Stimulated activated CD8-positive, alpha-beta memory T cell treated with anti-CD3 and anti-CD28 coated beads, Interleukin-7, amount 100 ng/mL, for 24 hours (primary cell): Measurements from ENCODE around the gene OR2A7.
"Not testable (repeated sequence)": the region's sequence is repeated elsewhere in the genome, so short reads cannot be mapped to it uniquely, and the experiment has no call there.

ENCODE experiments used
- DNase-seq: peaks from one replicate; pipeline ENCODE4 v3.0.0-alpha.2; 2020; ENCODE audit warnings: low read depth

Gene OR2A7

DNA sequence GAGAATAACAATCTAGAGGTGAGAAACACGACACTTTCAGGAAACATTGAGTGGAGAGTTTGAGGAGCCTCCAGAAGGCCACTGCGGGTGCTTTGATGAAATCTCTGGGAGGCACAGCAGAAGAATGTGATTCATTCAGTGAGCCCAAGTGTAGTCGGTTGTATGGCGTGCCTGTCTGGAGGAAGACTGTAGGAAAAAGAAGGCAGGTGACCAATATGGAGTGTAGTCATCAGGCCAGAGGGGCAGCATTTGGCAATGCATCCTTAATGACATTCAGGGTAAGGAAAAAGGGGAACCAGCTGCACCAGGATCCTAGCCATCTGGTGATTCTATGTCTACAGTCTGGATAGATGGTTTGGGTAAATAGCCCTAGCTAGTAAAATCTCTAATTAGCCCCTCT, 12.3 kb downstream of the OR2A7 start:
- DNase-seq: not testable (repeated sequence)

- DNase-seq: not testable (repeated sequence)
These were observed 16.8 kb downstream of the OR2A7 start for GRCh38 chr7:144247674-144248330.

DNA sequence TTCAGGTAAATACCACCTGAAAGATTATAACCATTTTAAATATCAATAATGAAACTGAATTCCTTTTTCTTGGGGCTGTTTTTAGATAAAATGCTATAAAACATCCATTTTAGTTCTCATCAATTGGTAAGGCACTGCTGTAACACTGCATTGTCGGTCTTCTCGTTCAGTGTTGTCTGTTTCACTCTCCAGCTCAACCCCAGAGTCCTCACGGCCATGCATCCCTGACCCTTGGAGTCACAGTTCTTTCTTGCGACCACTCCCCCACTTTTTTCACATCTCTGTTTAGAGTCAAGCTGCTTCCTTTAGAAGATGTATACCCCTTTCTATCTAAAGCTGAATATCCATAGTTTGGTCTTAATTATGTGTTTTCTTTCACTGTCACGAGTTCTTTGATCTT, 17.6 kb downstream of the OR2A7 start:
- not testable (repeated sequence) for DNase-seq

GRCh38 chr7:144245372-144245771, 19.2 kb downstream of the OR2A7 start:
- not testable (repeated sequence) for DNase-seq

DNA sequence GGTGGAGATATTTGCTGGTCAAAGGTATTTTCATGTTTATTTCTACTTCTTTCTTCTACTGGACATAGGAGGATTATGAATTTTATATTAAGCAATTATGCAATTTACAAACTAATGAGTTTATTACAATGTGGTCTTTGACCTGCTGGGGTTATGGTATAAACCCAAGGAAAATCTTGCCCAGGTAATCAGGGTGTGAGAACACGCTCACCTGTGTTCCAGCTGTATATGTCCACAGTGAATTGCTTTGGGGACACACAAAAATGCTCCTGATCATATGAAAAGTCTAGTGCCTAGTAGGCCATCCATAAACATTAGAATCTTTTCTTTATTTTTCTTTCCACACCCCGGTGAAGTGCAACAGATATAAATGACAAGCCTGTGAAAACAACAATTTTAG, 25.2 kb downstream of the OR2A7 start, which contains the start of gene OR2A42:
TSS of gene OR2A42 (minus strand) at position 241 of the 400 bp plus-strand sequence. CDS start 6,762 bp downstream, outside the sequence.
- not testable (repeated sequence) for DNase-seq

- not testable (repeated sequence) for DNase-seq
These were observed 26.0 kb downstream of the OR2A7 start for GRCh38 chr7:144238530-144239082.

DNA sequence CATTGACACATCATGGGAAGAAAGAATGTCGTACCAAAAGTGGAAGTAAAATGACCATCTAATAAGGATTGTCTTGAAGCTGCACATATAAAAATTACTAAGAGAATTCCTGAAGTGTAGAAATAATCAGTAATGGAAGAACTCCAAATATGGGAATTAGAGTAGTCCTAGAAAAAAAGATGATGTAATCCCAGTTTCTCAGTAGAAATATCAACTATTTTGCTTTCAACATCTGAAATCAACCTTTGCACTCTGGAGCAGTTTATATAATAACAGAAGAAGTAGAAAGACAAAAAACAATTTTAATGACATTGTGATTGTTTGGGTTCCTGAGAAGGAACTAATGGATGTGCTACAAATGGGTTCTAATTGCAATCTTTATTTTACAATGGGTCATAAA, 31.6 kb downstream of the OR2A7 start:
- DNase-seq: not testable (repeated sequence)

- DNase-seq: not testable (repeated sequence)
These were observed 33.6 kb downstream of the OR2A7 start for GRCh38 chr7:144231027-144231426.

GRCh38 chr7:144228810-144229209, 35.8 kb downstream of the OR2A7 start:
- DNase-seq: not testable (repeated sequence)

DNA sequence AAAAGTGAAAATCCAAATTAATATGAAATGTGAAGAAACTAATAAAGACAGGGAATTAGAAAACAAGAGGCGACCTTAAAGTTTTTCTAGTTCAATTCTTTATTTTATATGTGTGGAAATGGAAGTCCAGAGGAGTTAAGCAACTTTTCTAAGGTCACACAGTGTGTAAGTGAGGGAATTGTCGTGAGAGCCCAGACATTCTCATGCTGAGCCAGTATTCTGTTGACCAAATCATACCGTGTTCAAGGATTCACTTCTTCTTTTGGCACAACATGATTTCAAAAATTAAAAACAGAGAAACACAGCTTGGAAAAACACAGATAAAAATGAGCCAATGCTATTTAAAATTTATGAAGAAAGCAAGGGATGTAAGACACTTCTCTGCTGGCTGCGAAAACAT, 37.7 kb downstream of the OR2A7 start:
- not testable (repeated sequence) for DNase-seq

- DNase-seq: not testable (repeated sequence)
These were observed 40.9 kb downstream of the OR2A7 start for GRCh38 chr7:144223675-144224074.

- not testable (repeated sequence) for DNase-seq
These were observed 44.1 kb downstream of the OR2A7 start for GRCh38 chr7:144220531-144220930.

DNA sequence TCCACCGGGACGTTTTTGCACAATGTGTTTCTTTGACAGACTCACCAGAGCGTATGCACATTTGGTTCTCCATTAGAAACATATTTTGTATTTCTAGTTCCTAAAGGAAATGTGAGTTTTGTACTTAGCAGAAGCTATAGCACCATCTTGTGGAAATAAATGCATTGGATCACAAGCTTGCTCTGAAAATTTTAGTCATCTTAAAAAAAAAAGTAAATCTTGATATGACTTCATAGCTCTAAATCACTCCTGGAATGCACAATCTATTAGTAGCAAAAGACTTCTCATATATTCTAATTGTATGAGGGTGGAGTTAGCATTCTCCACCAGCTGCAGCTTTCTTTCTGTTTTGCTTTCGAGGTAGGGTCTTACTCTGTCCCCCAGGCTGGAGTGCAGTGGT, 45.4 kb downstream of the OR2A7 start:
- DNase-seq: not testable (repeated sequence)

DNA sequence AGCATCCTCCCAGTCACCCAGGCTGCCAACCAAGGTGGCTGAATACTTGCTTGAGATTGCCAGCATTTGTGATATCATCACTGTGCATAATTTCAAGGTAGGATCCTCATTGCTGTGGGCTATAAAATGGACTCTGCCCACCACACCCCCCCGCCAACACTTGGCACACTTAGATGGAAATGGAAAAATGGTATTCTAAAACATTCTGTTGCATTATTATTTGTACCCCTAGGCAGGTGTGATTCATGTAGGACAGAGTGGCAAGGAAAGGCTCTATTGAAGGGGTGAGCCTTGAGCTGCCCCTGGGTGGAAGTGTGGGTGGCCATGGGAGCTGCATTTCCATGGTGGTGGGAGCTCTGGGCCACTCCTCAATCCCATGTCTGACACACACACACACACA, 46.0 kb downstream of the OR2A7 start:
- not testable (repeated sequence) for DNase-seq

DNA sequence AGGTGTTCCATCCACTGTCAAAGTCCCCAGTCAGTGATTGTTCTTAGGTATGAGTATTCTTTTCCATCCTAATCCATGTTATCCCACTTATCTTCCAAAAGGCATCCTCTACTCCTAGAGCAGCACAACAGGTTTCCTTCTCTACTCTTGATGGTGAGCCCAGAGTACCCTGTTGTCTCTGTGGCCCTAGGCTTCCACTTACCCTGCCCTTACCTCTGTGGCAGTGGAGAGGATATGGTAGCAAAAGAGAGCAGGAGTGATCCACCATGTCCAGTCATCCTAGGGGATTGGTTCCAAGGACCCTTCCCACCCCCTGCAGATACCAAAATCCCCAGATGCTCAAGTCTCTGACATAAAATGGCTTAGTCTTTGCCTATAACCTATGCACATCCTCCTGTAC, 47.4 kb downstream of the OR2A7 start:
- DNase-seq: not testable (repeated sequence)
